Midbrain (tissue), 1 donor: ENCODE data around the gene UBFD1.
"Not testable (repeated sequence)": the region's sequence is repeated elsewhere in the genome, so short reads cannot be mapped to it uniquely, and the experiment has no call there.

ENCODE experiments used
- DNase-seq: peaks from one replicate; lab custom pipeline; 2025; lab: John Stamatoyannopoulos, UW

Gene UBFD1, protein sequence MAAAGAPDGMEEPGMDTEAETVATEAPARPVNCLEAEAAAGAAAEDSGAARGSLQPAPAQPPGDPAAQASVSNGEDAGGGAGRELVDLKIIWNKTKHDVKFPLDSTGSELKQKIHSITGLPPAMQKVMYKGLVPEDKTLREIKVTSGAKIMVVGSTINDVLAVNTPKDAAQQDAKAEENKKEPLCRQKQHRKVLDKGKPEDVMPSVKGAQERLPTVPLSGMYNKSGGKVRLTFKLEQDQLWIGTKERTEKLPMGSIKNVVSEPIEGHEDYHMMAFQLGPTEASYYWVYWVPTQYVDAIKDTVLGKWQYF

DNA sequence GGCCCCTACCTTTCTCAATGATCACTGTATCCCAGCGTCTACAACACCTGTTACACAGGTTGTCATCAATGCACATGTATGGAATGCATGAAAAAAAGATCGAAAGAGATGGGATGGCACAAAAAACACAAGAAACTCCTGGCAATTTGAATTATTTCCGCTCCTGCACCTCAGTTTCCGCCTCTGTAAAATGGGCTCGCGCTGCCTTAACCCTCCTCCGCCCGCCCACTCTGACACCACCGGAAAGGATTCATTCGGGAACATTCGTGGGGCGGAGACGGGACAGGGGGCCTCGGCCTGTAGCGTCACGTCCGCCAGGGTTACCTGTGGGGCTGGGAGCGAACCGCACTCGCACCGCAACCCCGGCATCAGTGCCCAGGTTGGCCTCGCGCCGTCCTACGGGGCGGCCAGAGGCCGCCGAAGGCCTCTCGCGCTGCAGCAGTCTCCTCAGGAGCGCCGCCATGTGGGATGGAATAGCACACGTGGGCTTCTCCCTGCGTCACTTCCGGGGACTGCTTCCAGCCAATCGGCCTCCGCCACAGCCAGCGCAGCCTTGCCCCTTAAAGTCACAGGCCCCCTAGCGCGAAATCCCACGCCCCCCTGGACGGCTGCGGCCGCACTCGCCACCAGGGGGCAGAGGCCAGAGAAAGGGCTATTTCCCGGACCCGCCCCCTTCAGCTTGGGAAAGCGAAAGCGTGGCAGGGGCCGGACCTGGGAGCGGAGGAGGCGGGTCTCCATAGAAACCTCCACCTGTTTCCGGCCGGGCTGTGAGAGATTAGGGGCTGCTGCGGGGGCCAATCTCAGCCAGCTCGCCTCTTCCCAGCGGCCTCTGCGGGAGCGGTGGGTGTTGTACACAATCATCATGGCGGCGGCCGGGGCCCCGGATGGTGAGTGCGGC, at the start of gene UBFD1, which contains the start of gene EARS2:
Gene UBFD1, plus strand, starts transcription at position 847 of the 898 bp plus-strand sequence. Its CDS starts 16 bp downstream, at position 863.
Gene EARS2, minus strand, starts transcription at position 470 of the 898 bp plus-strand sequence. Its CDS starts 7 bp downstream, at position 463.
- peak; percentile 99 for DNase-seq

DNA sequence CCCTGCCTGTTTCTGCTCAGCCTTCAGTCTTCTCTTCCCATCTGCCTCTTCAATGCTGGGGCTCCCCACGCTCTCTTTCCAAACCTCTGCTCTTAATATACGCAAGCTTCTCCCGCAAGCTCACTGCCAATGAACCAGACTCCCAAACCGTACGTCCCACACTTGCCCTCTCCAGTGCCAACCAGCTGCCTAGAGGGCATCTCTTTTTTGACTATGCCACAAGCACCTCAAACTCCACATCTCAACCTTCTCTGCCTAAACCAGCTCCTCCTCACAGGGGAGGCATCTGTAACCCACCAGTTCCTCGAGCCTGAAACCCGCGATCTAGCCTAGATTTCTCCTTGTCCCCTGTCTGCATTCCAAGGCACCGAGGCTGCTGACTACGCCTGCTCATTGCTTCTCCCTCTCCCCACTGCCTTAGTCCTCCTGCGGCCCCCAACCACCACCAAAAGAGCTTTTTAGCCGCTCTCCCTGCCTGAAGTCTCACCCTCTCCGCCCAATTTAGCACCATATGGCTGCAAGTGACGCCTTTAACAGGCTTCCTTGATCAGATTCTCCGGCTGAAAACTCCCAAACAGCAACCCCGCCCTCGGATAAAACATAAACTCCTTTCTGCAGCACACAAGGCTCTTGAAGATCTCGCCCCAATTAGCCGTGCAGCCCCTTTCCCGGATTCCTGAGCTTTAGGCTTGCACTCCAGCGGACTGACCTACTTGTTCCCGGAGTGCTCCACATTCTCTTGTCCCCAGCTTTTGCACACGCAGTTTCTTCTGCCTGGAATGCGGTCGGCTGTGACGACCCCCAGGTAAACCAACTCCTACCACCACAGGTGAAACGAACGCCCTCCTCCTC, 48.7 kb upstream of the UBFD1 start:
- no peak for DNase-seq

GRCh38 chr16:23509441-23509754, 48.1 kb upstream of the UBFD1 start:
- no peak for DNase-seq

- DNase-seq = no peak
Measured at GRCh38 chr16:23509782-23510163, 47.8 kb upstream of the UBFD1 start.

DNA sequence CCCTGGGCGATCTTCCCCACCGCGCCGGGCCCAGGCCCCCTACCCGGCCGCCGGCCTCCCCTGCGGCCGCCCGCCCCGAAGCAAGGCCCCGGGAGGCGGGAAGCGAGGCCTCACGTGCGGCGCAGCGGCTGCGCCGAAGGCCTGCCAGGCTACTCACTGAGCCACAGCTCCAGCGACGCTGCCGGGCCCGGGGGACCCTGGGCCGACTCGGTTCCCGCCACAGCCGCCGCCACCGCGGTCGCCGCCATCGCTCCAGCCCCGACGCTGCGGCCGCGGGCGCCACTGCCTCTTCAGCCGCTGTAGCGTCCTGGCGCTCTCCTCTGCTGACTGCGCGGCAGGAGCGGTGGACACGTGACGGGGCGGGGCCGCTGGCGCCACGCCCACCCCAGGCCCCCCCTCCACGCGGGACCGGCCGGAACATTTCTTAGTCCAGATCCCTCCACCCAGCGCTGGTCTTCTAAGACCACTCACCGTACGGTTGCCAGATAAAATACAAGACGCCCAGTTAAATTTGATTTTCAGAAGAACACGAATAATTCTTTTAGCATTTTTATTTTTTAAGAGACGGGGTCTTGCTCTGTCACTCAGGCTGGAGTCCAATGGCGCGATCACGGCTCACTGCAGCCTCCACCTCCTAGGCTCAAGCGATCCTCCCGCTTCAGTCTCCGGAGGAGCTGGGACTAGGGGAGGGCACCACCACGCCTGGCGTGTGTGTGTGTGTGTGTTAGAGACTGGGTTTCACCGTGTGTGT, 47.2 kb upstream of the UBFD1 start, which contains the start of gene GGA2:
Gene GGA2, minus strand, starts transcription at position 331 of the 751 bp plus-strand sequence. Its CDS starts 83 bp downstream, at position 248.
- DNase-seq = peak; percentile 79

DNA sequence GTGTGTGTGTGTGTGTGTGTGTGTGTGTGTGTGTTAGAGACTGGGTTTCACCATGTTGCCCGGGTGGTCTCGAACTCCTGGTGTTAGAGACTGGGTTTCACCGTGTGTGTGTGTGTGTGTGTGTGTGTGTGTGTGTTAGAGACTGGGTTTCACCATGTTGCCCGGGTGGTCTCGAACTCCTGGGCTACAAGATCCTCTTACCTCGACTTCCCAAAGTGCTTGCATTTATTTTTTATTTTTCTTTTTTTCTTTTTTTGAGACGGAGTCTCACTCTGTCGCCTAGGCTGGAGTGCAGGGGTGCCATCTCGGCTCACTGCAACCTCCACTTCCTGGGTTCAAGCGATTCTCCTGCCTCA, 46.6 kb upstream of the UBFD1 start:
- not testable (repeated sequence) for DNase-seq

GRCh38 chr16:23511731-23512130, 45.8 kb upstream of the UBFD1 start:
- DNase-seq = no peak

DNA sequence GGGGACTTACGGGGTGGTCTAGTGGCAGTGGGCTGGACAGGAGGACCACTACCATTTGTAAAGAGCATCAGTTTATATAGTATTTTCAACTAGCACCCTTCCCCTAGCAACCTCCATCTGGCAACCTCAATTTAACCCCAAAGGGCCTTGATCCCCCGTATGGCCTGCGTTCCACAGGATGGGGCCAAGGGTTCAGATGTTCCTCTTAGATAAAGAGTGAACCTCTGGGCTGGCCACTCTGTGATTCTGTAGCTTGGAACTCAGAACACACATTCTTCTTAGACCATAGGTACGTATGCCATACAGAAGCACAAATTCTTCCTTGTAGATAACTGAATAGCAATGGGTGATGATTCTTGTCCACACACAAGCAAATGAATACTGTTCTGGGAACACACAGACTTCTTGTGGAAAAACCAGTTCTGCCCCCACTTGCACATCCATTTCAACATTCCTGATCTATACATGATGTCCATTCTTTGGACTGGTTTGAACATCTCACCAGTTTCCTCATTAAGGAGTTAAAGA, 45.3 kb upstream of the UBFD1 start:
- DNase-seq = no peak

- DNase-seq = no peak
Measured at GRCh38 chr16:23514381-23515152, 43.0 kb upstream of the UBFD1 start.

DNA sequence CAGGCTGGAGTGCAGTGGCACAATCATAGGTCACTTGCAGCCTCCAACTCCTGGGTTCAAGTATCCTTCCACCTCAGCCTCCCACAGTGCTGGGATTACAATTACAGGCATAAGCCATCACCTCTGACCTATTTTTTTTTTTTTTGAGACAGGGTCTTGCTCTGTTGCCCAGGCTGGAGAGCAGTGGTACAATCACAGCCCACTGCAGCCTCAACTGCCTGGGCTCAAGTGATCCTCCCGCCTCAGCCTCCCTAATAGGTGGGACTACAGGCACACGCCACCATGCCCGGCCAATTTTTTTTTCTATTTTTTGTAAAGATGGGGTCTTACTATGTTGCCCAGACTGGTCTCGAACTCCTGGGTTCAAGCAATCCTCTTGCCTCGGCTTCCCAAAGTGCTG, 41.6 kb upstream of the UBFD1 start:
- no peak for DNase-seq

GRCh38 chr16:23516366-23517137, 41.0 kb upstream of the UBFD1 start:
- DNase-seq = no peak

DNA sequence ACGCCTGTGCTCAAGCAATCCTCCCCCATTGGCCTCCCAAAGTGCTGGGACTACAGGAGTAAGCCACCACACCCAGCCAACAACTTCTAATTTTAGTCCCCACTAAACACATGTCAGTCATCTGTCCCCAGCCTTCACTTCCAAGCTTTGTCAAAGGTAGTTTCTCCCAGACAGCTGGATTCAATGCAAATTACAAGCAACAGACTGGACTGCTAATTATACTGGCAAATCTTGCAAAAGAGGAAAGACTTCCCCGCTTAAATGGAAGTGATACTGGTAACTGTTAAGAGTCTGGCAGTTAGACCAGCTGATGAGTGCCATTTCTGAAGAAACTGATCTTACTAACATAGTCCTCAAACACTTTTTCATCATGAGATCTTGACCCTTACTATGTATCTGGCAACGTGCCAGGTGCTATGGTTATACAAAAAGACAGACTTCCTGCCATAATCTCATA, 39.1 kb upstream of the UBFD1 start:
- DNase-seq = no peak

DNA sequence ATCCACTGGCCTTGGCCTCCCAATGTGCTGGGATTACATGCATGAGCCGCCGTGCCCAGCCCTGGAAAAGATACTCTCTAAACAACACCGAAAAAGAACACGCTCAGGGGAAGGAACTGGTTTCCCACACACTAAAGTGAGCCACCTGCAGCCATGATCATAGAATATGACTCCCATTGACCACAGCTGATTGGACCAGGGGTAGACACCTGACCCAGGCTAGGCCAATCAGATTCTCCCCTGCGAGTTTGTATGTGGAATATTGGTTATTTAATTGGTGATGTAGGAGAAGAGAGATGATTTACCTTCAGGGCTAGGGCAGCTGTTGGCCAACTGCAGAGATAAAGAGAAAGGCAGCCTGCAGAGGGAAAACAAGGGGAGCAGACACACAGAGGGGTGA, 38.2 kb upstream of the UBFD1 start:
- no peak for DNase-seq

DNA sequence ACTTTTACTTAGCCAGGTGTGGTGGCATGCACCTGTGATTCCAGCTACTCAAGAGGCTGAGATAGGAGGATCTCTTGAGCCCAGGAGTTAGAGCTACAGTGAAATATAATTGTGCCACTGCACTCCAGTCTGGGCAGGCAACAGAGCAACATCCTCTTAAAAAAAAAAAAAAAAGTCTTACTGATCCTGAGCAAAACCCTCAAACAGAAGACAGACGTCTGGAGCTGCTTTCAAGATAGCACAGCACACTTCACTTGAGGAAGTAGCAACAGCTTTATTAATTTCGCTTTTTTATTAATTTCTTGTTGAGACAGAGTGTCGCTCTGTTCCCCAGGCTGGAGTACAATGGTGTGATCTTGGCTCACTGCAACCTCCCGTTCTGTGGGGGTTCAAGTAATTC, 37.0 kb upstream of the UBFD1 start:
- DNase-seq = no peak

- no peak for DNase-seq
Measured at GRCh38 chr16:23521037-23521743, 36.3 kb upstream of the UBFD1 start.

DNA sequence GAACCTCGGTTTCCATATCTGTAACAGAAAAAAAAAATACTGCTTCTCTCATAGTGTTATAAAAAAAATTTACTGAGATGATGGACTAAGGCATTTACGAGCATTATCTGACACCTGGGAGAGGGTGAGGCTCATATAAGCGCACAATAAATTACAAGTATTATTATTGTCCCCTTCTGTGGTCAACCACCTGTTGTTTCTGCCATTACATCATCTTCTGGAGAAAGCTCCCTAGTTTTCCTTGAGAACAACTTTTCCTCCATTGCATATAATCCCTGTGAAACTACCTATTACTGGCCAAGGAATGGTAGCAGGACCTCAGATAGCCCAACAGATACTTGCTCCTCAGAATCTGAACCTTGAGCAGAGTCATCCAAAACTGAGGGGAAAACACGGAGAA, 35.6 kb upstream of the UBFD1 start:
- no peak for DNase-seq

GRCh38 chr16:23523321-23523720, 34.2 kb upstream of the UBFD1 start:
- DNase-seq = no peak

- DNase-seq = no peak
Measured at GRCh38 chr16:23523876-23524385, 33.6 kb upstream of the UBFD1 start.

GRCh38 chr16:23524886-23525285, 32.6 kb upstream of the UBFD1 start:
- DNase-seq = no peak
